Posterior cingulate gyrus (tissue), 11 donors: ENCODE measurements around the gene CLCN7.

ENCODE experiments used
- DNase-seq, 10 donors: peaks; one replicate each; pipeline versions ENCODE4 v3.0.0 to v3.0.0-alpha.2; 2020 to 2021; ENCODE audit warnings: mixed read lengths in 3 of 10
- intact Hi-C: fragments of 100-400 bp; cut with DNase I; formaldehyde crosslinking; loops from one replicate; pipeline ENCODE4 v1.15.1; 2023

Gene CLCN7, protein sequence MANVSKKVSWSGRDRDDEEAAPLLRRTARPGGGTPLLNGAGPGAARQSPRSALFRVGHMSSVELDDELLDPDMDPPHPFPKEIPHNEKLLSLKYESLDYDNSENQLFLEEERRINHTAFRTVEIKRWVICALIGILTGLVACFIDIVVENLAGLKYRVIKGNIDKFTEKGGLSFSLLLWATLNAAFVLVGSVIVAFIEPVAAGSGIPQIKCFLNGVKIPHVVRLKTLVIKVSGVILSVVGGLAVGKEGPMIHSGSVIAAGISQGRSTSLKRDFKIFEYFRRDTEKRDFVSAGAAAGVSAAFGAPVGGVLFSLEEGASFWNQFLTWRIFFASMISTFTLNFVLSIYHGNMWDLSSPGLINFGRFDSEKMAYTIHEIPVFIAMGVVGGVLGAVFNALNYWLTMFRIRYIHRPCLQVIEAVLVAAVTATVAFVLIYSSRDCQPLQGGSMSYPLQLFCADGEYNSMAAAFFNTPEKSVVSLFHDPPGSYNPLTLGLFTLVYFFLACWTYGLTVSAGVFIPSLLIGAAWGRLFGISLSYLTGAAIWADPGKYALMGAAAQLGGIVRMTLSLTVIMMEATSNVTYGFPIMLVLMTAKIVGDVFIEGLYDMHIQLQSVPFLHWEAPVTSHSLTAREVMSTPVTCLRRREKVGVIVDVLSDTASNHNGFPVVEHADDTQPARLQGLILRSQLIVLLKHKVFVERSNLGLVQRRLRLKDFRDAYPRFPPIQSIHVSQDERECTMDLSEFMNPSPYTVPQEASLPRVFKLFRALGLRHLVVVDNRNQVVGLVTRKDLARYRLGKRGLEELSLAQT

DNA sequence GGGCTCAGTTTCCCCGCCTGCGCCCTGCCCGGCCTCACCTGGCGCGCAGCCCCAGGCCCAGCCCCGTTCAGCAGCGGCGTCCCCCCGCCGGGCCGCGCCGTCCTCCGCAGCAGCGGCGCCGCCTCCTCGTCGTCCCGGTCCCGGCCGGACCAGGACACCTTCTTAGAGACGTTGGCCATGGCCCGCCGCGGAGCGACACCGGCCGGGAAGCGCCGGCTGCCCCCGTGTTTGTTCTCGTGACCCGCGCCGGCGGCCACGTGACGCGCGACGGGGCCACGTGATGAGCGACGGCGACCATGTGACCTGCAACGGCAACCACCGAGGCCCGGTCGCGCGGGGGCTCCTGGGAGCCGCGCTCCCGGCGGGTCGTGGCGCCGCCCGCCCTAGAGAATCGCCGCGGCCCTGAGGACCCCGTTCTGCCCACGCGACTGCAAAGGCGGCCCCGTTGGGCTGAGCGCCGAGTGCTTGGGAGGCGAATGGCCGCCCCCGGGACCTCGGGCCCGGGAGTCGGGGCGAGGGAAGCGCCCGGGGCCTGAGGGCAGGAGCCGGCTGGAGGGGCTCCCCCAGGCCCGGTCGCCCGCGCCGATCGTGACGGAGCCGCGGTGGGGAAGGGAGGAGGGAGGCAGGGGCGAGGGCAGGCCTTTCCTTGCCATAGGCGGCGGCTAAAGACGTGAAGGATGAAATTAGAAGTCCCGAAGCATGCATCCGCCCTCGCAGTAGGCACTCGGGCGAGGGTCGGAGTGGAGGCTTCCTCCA, at the start of gene CLCN7:
Gene CLCN7, minus strand, starts transcription at position 233 of the 756 bp plus-strand sequence. Its CDS starts 54 bp downstream, at position 179.
- DNase-seq, result peak; percentile 79 to 98 (median 88)
- intact Hi-C loops, result no loop called here

DNA sequence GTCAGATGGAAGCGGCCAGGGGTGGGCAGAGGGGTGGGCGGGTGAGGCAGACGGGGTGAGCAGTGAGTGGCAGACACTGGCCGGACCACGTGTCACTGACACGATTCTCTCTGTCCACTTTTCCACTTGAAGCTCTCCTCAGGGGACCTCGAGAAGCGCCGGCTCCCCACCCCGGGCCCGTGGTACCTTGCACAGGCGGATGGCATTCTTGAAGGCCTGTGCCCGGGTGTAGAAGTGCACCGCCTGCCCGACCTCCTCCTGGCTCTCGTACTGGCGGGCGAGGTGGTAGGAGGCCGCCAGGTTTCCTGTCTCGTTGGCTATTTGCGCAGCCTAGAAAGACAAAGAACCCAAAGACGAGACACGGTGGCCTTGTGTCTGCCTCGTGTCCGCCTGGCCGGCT, 49.5 kb upstream of the CLCN7 start:
- DNase-seq, result no peak
- intact Hi-C loops, result no loop called here

DNA sequence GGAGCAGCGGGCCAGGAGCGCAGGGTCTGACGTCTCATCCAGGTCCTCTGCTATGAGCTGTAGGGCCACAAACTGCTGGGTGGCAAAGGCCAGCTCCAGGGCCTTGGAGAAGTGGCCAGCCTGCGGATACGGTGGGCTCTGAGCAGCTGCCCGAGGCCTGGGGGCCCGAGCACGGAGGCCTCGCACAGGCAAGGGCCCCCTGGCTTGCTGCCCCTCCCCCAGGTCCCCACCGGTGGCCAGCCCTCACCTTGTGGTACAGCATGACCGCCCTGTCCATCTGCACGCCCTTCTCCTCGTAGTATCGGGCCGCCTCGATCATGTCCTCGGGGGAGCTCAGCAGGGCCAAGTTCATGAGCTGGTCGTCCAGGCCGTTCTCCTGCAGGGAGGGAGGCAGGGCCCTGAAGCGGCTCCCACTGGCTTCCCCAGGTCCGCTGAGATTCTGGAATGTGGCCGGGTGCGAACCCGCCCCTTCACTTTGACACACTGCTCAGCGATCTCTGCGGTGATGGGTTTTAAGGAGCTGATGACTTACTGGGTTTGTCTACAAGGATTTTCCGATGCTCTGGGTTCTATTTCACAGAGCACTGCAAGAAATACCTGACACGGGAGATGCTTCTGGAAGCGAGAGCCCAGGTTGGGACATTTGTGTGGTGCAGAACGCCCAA, 48.9 kb upstream of the CLCN7 start:
- intact Hi-C loops, result no loop called here
- DNase-seq, result no peak

DNA sequence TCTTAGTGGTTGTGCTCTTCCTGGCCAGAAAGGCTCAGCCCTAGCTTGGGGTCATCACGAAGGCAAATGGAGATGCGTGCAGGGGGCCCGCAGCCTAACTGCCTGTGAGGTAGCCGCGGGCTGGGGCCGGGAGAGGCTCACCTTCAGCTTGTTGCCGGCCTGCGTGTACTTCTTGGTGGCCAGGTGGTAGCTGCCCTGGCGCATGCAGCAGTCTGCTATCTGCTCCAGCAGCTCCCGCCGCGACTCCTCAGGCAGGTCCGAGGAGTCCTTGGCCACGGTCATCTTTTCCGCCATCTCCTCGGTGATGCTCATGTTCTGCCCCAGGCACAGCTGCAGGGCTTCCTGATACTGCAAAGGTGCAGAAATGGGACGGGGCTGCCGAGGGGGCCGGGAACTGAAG, 45.6 kb upstream of the CLCN7 start:
- intact Hi-C loops, result no loop called here
- DNase-seq, result no peak

DNA sequence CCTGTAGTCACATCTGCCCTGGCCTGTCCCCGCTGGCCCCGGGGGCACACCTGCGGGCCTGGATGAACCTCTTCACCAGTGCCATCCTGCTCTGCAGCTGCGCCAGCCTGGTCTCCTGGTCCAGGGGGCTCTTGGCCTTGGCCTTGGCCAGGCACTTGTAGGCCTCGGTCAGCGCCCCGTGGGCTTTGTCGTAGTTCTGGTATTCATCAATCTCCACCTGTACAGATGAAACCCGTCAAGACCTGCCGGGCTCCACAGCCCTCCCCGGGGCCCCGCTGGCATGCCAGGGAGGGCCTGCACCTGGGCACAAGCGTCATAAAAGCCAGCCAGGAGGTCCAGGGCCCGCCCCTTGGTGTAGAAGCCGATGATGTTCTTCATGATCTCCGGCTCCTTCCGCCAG, 45.0 kb upstream of the CLCN7 start:
- no peak for DNase-seq
- intact Hi-C loops, result no loop called here

DNA sequence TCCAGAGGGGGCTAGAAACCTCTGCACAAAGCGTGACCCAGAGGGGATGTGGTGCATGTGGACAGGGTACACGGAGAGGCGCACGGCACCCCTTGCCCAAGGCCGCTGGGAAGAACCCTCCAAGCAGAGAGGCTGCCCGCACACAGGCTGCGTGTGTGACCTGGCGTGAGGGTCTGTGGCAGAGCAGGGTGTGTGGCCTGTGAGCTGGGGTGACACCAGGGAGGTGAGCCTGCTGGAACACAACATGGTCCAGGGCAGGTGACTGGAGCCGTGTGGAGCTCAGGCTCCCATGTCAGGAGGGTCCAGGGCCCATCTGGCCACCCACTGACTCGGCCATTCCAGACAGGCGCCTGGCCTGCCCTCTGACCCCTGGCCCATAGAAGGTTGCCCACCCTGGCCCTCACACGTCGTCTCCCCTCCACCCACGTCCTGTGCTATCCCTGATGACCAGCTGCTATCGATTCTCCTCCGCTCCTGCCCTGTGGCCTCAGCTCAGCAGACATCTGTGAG, 43.9 kb upstream of the CLCN7 start:
- DNase-seq, result no peak
- intact Hi-C loops, result no loop called here

DNA sequence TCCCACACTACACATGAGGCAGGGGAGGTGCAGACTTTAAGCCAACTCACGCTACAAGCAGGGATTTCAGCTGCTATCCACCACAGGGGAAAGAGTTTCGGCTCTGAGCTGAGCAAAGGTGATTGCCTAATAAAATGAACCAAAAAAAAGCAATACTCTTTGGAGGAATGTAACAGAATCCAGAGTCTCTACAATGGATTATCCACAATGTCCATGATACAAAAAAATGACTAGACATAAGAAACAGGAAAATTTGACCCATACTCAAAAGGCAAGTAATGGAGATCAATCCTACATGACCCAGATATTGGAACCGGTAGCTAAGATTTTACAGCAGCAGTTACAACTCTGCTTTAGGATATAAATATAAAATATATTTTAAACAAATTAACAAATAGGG, 39.7 kb upstream of the CLCN7 start:
- intact Hi-C loops, result no loop called here
- DNase-seq, result no peak

DNA sequence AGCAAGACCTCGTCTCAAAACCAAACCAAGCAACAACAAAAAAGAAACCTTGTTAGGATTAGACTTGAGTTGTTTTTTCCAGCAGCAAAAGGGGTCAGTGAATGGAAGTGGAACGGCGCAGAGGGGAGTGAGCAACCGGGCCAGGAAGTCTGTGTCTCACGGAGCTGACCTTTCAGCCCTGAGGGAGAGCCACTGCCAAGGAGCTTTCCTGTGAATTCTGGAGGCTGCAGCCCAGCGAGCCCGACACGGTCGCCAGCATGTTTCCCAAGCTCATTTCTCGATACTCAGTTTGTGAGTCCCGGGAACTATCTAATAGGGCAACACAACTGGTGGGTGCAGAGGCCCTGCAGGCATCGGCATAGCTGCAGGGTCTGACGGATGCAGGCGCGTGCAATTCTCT, 37.9 kb upstream of the CLCN7 start:
- intact Hi-C loops, result no loop called here
- DNase-seq, result no peak

DNA sequence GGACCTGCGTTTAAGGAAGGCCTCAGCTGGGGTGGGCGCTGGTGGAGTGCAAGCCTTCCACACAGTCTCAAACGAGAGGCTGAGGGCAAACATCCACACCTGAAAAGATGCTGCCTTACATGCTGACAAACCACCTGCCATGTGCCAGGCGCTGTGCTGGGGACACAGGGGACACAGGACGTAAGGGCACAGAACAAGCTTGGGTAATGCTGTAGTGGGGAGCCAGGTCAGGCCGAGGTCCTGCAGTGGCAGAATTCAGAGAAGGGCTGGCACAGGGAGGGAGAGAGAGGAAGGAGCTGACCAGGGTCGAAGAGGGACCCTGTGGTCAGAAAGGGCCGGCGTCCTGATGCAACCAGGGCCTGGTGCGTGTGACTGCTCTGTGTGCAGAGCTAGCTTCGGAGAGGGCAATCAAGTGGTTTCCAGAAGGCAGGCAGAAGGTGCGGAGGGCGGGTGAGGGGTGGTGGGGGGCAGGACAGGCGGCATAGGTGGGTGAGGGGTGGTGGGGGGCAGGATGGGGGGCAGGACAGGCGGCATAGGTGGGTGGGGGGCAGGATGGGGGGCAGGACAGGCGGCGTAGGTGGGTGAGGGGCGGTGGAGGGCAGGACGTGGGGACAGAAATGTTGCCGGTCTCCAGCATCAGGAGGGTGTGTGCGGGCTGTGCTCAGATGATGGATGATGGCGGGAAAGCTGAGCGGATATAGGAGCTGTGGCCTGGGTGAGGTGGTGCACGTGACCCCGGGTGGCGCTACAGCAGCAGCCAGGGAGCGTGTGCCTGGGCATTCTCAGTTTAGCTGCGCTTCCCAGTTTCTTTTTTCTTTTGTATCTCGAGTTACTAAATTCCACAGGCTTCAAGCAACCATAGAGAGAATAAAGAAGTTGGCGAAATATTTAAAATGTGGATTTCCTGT, 37.1 kb upstream of the CLCN7 start:
- intact Hi-C loops, result no loop called here
- DNase-seq, result no peak

DNA sequence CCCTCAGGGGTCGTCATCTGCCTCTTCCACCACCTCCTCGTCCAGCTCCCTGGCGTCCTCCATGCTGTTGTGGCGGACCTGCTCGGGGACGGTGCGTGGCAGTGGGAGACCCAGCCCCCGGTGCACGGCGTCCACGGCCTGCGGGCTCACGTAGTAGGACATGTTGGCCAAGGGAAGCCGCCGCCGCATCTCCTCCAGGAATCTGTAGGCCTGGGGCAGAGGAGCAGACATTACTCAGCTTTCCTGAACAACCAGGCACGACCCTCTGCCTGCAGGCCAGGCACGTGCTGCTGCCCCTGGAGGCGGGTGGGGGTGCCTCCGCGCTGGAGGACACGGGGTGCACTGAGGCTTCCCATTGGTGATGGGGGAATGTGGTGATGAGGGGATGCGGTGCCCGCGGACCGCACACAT, 36.1 kb upstream of the CLCN7 start:
- intact Hi-C loops, result no loop called here
- DNase-seq, result no peak

DNA sequence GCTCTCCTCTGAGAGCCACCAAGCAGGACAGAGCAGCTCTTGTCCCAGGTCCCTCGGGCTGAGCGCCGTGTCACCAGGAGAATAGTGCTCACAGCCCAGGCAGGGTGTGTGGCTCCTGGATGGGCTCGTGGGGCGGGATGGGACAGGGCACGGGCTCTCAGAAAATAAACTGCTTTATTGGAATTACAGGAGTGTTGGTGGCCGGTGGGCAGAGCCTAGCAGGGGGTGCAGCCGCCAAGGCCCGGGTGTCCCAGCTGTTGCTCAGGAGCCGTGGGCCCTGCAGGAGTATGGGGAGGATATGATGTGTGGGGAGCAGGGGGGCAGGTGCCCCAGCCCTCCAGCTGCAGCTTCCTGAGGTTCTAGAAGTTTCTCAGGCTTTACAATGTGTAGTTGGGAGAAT, 35.4 kb upstream of the CLCN7 start:
- intact Hi-C loops, result no loop called here
- DNase-seq, result no peak

DNA sequence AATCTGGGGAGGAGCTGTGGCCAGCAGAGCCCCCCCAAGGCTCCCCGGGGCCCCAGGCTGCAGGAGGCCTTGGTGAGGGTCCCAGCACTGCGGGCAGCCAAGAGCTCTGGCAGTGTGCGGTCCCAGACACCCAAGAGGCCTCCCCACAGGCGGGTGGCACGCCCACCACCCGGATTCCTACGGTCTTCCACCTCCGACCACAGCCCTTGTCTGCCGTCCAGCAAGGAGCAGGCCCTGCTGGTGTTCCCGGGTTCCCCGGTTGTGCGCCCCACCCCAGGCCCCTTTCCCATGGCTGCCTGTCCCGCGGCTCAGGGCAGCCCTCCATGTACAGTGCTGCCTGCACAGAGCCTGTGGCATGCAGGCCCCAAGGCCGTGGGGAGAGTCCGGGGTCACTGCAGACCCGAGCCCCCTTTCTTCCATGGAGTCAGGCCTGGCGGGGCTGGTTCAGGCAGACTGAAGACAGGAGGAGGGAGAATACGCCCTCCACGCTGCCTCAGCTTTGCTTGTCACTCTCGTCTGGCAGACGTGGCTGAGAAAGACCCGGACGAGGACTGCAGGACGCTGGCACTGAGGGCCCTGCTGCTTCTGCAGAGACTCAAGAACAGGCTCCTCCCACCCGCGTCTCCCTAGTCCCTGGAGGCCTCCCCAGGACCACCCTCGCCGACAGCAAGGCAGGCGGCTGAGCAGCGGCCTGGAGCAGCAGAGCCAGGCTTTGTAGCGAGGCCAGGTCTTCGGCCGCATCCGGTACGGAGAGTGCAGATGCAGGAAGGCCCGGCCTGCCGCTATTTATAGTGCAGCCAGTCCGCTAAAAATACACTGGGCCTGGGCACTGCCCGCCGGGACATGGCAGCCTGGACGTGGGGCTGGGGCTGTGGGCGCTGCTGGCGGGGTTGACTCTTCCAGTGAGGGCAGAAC, 34.7 kb upstream of the CLCN7 start:
- intact Hi-C loops, result no loop called here
- peak in 1 of 10 donors; percentile 32 for DNase-seq

DNA sequence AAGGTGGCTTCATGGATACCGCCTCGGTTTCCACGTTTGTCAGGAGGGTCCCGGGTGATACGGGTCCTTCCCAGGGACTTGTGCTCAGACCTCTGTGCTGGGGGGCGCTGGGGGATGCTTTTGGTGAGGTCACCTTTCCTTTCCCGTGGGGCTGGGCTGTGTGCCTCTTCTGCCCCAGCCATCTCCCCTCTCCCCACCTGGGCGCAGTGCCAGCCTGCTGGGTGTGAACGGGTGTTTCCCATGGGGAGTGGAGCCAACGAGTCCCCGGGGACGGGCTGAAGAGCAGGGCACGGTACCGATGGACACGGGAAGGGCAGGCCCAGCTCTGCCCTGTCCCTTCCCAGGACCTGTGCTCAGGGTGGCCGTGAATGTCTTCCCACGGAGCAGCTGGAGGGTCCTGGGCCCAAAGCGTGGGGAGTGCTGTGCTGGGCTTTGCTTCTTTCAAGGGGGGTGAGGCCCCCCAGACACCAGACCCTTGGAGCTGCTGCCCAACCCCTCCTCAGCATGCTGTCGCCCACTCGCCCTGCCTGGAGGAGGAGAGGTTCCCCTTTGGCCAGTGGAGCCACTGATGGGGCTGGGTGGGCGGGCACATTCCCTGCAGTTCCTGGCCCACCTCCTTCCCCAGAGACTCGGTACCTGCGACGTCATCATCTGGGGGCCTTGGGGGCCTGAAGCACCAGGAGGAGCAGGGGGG, 33.8 kb upstream of the CLCN7 start:
- DNase-seq, result no peak
- intact Hi-C loops, result no loop called here

DNA sequence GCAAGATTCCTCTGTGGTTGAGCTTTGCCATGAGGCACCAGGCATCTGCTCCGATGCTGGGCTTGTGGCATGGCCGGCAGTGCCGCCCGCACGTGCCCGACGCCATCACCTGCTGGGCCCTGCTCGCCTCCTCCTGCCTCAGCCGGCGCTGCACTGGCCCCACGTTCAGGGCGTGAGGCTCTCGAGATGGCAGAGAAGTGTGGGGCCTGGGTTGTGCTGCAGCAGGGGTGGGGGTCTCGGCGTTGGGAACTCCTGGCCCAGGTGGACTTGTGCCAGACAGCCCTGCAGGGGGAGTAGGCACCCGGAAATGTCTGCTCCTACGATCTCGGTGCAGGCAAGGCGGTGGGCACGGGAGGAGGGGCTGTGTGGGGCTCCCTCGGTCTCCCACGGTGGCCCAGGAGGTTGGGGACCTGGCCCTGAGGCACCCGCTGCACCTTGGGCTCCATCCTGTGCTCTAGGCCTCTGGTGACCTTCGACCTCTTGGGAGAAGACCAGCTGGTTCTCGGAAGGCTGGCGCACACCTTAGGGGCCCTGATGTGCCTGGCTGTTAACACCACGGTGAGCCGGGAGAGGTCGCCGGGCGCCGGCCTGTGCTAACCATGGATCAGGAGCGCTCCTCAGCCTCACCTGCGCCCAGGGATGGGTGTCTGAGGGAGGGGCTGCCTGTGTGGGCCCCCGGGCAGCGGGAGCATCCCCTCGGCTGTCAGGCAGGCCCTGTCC, 31.8 kb upstream of the CLCN7 start:
- intact Hi-C loops, result no loop called here
- DNase-seq, result peak in 1 of 10 donors; percentile 66

DNA sequence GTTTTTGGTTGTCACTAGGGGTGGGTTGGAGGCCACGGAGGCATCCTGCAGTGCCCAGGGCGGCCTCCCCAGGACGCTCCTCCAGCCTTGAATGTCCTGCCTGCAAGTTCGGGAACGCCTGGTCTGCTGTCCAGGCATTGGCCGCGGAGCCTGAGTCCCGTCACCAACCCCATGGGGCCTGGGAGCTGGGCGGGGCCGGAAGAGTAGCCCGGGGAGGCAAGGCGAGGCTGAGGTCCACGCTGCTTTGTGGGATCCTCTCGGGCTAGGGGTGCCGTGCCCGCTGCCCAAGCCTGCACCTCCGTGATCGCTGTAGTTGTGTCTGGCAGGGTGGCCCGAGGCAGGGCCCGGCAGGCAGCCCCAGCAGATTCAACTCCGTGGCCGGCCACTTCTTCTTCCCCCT, 31.1 kb upstream of the CLCN7 start:
- intact Hi-C loops, result no loop called here
- peak in 1 of 10 donors; percentile 70 for DNase-seq

DNA sequence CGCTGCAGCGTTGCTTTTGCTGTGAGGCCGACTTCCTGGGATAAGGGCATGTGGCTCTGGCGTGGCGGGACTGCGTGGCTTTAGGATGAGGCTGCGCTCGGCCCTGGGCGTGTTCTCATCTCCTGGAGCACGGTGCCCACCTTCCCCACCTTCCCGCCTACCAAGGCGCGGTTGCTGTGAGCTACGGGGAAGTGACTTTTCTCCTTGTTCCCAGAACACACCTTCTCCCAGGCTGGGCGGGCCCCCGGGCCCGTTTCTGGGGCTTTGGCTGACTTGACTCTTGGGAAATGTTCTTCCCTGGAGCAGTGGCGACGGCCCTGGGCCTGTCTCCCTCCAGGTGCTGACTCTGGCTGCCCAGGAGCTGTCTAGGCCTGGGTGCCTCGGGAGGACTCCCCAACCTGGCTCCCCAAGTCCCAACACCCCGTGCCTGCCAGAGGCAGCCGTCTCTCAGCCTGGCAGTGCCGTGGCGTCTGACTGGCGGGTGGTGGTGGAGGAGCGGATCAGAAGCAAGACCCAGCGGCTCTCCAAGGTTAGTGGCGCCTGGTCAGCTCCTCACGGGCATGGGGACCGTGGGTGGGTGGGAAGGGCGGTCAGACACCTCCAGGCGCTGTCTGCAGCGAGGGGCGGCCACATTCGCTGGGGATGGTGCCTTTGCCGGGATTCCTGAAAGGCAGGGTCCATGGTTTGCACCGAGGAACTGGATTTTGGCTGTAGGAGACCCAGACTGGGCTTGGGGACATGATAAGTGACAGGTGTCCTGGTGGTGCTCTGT, 30.4 kb upstream of the CLCN7 start:
- no peak for DNase-seq
- intact Hi-C loops, result no loop called here
